ENCODE measurements around the gene KCNQ1OT1.

DNA sequence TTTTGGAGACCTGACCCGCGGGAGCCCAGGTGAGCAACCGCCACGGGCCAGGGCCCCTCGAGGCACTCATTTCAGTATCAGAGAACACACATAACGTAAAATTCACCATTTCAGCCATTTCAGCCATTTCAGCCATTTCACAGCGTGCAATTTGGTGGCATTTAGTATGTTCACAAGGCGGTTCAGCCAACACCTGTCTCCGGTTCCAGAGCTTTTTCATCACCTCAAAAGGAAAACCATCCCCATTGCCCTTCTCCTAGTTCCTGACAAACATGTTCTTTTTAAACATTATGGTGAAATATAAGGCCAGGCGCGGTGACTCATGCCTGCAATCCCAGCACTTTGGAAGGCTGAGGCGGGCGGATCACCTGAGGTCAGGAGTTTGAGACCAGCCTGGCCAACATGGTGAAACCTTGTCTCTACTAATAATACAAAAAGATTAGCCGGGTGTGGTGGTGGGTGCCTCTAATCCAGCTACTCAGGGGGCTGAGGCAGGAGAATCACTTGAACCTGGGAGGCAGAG, 135.7 kb downstream of the KCNQ1OT1 start:
- TF ChIP-seq ZFP30 (CRISPR knock-in tag; IDR thresholded peaks at IDR 0.05) (no peak), GLIS3 (CRISPR knock-in tag; IDR thresholded peaks at IDR 0.05) (no peak), TOX (CRISPR knock-in tag; IDR thresholded peaks at IDR 0.05; ENCODE audit: borderline replicate concordance) (no peak), ESRRG (CRISPR knock-in tag; IDR thresholded peaks at IDR 0.05) (no peak)
- TF ChIP-seq, protein P1, sequence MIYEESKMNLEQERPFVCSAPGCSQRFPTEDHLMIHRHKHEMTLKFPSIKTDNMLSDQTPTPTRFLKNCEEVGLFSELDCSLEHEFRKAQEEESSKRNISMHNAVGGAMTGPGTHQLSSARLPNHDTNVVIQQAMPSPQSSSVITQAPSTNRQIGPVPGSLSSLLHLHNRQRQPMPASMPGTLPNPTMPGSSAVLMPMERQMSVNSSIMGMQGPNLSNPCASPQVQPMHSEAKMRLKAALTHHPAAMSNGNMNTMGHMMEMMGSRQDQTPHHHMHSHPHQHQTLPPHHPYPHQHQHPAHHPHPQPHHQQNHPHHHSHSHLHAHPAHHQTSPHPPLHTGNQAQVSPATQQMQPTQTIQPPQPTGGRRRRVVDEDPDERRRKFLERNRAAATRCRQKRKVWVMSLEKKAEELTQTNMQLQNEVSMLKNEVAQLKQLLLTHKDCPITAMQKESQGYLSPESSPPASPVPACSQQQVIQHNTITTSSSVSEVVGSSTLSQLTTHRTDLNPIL (CRISPR knock-in tag; IDR thresholded peaks at IDR 0.05; ENCODE audit: low read depth): no peak
- TF ChIP-seq, protein P2, sequence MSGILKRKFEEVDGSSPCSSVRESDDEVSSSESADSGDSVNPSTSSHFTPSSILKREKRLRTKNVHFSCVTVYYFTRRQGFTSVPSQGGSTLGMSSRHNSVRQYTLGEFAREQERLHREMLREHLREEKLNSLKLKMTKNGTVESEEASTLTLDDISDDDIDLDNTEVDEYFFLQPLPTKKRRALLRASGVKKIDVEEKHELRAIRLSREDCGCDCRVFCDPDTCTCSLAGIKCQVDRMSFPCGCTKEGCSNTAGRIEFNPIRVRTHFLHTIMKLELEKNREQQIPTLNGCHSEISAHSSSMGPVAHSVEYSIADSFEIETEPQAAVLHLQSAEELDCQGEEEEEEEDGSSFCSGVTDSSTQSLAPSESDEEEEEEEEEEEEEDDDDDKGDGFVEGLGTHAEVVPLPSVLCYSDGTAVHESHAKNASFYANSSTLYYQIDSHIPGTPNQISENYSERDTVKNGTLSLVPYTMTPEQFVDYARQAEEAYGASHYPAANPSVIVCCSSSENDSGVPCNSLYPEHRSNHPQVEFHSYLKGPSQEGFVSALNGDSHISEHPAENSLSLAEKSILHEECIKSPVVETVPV (CRISPR knock-in tag; IDR thresholded peaks at IDR 0.05): no peak
- TF ChIP-seq, protein P3, sequence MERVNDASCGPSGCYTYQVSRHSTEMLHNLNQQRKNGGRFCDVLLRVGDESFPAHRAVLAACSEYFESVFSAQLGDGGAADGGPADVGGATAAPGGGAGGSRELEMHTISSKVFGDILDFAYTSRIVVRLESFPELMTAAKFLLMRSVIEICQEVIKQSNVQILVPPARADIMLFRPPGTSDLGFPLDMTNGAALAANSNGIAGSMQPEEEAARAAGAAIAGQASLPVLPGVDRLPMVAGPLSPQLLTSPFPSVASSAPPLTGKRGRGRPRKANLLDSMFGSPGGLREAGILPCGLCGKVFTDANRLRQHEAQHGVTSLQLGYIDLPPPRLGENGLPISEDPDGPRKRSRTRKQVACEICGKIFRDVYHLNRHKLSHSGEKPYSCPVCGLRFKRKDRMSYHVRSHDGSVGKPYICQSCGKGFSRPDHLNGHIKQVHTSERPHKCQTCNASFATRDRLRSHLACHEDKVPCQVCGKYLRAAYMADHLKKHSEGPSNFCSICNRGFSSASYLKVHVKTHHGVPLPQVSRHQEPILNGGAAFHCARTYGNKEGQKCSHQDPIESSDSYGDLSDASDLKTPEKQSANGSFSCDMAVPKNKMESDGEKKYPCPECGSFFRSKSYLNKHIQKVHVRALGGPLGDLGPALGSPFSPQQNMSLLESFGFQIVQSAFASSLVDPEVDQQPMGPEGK (CRISPR knock-in tag; IDR thresholded peaks at IDR 0.05; ENCODE audit: borderline replicate concordance): no peak
